ENCODE data around the gene CEACAM1.

CEACAM1 gene

DNA sequence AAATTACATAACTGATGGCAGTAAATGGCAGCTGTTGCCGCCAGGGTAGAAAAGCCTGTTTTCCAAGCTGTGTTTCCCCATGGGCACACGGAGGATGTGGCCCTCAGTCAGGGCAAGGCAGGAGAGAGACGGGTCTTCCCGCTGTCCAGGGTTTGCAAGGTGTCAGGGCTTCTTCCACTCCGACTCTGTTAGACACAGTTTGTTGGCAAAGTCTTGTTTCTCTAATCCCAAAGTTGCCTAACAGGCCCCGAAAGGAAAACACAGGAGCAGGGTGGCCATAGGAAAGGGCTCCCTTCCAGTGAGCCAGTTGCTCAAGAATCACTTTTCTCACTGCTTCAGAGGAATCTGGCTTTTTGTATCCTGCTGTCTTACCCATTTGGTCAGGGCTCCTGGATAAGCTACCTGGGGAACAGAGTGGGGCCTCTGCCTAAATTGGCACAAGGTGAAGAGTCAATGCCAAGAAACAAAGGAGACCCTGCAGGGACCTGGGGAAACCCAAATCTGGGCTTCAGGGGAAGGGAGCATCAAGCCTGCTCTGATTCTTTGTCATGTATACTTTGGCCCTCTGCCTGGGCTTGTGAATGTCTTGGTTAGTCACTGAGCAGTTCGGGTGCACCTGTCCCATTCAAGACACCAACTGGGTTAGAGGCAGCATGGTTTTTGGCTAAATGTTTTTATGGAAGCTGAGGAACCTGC, 56.6 kb downstream of the CEACAM1 start:
- no peak for DNase-seq (ENCODE audit: low spot score)
- TF ChIP-seq, protein P1, sequence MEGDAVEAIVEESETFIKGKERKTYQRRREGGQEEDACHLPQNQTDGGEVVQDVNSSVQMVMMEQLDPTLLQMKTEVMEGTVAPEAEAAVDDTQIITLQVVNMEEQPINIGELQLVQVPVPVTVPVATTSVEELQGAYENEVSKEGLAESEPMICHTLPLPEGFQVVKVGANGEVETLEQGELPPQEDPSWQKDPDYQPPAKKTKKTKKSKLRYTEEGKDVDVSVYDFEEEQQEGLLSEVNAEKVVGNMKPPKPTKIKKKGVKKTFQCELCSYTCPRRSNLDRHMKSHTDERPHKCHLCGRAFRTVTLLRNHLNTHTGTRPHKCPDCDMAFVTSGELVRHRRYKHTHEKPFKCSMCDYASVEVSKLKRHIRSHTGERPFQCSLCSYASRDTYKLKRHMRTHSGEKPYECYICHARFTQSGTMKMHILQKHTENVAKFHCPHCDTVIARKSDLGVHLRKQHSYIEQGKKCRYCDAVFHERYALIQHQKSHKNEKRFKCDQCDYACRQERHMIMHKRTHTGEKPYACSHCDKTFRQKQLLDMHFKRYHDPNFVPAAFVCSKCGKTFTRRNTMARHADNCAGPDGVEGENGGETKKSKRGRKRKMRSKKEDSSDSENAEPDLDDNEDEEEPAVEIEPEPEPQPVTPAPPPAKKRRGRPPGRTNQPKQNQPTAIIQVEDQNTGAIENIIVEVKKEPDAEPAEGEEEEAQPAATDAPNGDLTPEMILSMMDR (IDR thresholded peaks at IDR 0.05; ENCODE audit: extremely low read depth, missing control alignments): no peak

GRCh38 chr19:42469311-42470235, 58.7 kb downstream of the CEACAM1 start:
- DNase-seq (ENCODE audit: low spot score): no peak
- TF ChIP-seq, protein P1 (IDR thresholded peaks at IDR 0.05; ENCODE audit: extremely low read depth, missing control alignments): no peak

DNA sequence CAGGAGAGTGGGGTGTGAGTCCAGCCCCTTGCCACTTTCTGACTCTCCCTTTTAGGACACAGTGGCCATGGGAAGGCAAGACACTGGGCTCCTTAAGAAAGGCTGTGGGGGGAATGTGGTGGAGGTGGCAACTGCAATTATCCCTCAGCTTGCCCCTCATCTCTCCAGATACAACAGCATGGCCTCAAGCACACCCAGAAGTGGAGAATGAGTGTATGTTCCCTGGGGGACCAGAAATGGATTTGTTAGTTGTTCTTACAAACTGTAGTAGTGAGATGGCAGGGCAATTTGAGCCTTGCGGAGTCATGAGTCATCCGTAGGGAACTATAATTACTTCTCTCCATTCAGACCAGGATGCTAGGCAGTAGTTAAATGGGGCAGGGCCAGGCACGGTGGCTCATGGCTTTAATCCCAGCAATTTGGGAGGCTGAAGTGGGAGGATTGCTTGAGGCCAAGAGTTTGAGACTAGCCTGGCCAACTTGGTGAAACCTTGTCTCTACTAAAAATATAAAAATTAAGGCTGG, 59.9 kb downstream of the CEACAM1 start:
- DNase-seq (ENCODE audit: low spot score): no peak
- TF ChIP-seq, protein P1 (IDR thresholded peaks at IDR 0.05; ENCODE audit: extremely low read depth, missing control alignments): no peak

- TF ChIP-seq, protein P1 (IDR thresholded peaks at IDR 0.05; ENCODE audit: extremely low read depth, missing control alignments): no peak
- DNase-seq (ENCODE audit: low spot score): no peak
Measured at GRCh38 chr19:42467183-42467760, 61.0 kb downstream of the CEACAM1 start.

- DNase-seq (ENCODE audit: low spot score): peak; percentile 10
- TF ChIP-seq, protein P1 (IDR thresholded peaks at IDR 0.05; ENCODE audit: extremely low read depth, missing control alignments): no peak
Measured at GRCh38 chr19:42466521-42467182, 61.6 kb downstream of the CEACAM1 start.

DNA sequence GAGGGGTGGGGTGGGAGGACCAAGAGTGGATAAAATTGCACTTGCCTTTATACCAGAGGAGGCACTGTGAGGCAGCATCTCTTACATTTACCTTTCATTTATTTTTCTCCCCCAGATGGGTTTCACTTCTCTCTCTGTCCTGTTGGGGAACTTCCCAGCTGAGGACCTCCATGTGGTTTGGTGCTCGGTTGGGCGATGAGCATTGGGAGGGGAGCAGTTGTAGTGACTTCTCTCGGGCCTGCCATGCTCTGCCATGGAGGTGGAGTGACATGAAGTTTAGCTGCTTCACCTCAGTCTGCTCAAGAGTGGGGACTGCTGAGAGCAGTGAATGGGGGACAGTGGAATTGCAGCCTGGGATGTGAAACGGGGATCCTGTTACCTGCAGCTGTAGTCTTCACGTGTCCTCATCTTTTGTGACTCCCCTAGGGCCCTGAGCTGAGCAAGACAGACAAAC, 62.4 kb downstream of the CEACAM1 start:
- DNase-seq (ENCODE audit: low spot score): peak; percentile 74
- TF ChIP-seq, protein P1 (IDR thresholded peaks at IDR 0.05; ENCODE audit: extremely low read depth, missing control alignments): no peak
